ENCODE data around the gene SMIM28. TPM values are rescaled to one million over a fixed set of nuclear protein-coding genes. Genes with fewer than 3 reads are reported as not detected.

The SMIM28 gene
- total RNA-seq, 1 donor = not detected

- no peak for DNase-seq (ENCODE audit: insufficient read length, low spot score, missing footprints)
- Histone ChIP-seq H3K36me3 (ENCODE audit: insufficient read depth, low read length) (peaks cover 30% of the 10 kb centered on the region), H4K20me1 (ENCODE audit: insufficient read depth, low read length) (peaks cover 2% of the 10 kb centered on the region), H3K4me1 (ENCODE audit: insufficient read depth, low read length) (peaks cover 26% of the 10 kb centered on the region), H2AFZ (ENCODE audit: low read length) (no peak overlapping the region), H3K4me3 (ENCODE audit: insufficient read depth, low read length) (no peak overlapping the region), H3K27ac (ENCODE audit: low read depth, low read length) (no peak overlapping the region), H3K27me3 (ENCODE audit: insufficient read depth, low read length) (no peaks in the 10 kb centered on the region), H3K9me3 (ENCODE audit: low read depth, low read length) (no peaks in the 10 kb centered on the region), H3K79me2 (ENCODE audit: insufficient read depth, low read length) (no peaks in the 10 kb centered on the region), H3K4me2 (ENCODE audit: insufficient read depth, low read length) (no peak overlapping the region)
- TF ChIP-seq CTCF (IDR thresholded peaks at IDR 0.05; ENCODE audit: extremely low read depth, low read depth, low read length) = no peak
Observed at GRCh38 chr6:138406443-138406842, 28.7 kb downstream of the SMIM28 start.

GRCh38 chr6:138410048-138410735, 32.5 kb downstream of the SMIM28 start:
- Histone ChIP-seq H3K4me1 (ENCODE audit: insufficient read depth, low read length) (peaks cover 24% of the 10 kb centered on the region), H3K79me2 (ENCODE audit: insufficient read depth, low read length) (no peaks in the 10 kb centered on the region), H2AFZ (ENCODE audit: low read length) (no peak overlapping the region), H3K27me3 (ENCODE audit: insufficient read depth, low read length) (no peaks in the 10 kb centered on the region), H3K4me3 (ENCODE audit: insufficient read depth, low read length) (no peak overlapping the region), H3K4me2 (ENCODE audit: insufficient read depth, low read length) (no peak overlapping the region), H3K9me3 (ENCODE audit: low read depth, low read length) (no peaks in the 10 kb centered on the region), H3K36me3 (ENCODE audit: insufficient read depth, low read length) (peaks cover 48% of the 10 kb centered on the region), H3K27ac (ENCODE audit: low read depth, low read length) (peak overlapping the region; percentile 69), H4K20me1 (ENCODE audit: insufficient read depth, low read length) (peaks cover 2% of the 10 kb centered on the region)
- TF ChIP-seq CTCF (IDR thresholded peaks at IDR 0.05; ENCODE audit: extremely low read depth, low read depth, low read length) = no peak
- DNase-seq (ENCODE audit: insufficient read length, low spot score, missing footprints) = no peak

GRCh38 chr6:138410972-138411880, 33.5 kb downstream of the SMIM28 start:
- no peaks in the 10 kb centered on the region for H3K79me2 ChIP-seq (ENCODE audit: insufficient read depth, low read length)
- no peak for TF ChIP-seq CTCF (IDR thresholded peaks at IDR 0.05; ENCODE audit: extremely low read depth, low read depth, low read length)
- H3K27me3 ChIP-seq (ENCODE audit: insufficient read depth, low read length) = no peaks in the 10 kb centered on the region
- H2AFZ ChIP-seq (ENCODE audit: low read length) = no peak overlapping the region
- peaks cover 43% of the 10 kb centered on the region for H3K36me3 ChIP-seq (ENCODE audit: insufficient read depth, low read length)
- H3K9me3 ChIP-seq (ENCODE audit: low read depth, low read length) = no peaks in the 10 kb centered on the region
- H3K4me3 ChIP-seq (ENCODE audit: insufficient read depth, low read length) = no peak overlapping the region
- peak; percentile 85 for DNase-seq (ENCODE audit: insufficient read length, low spot score, missing footprints)
- H3K27ac ChIP-seq (ENCODE audit: low read depth, low read length) = peak overlapping the region; percentile 69
- H3K4me1 ChIP-seq (ENCODE audit: insufficient read depth, low read length) = peaks cover 21% of the 10 kb centered on the region
- H4K20me1 ChIP-seq (ENCODE audit: insufficient read depth, low read length) = no peaks in the 10 kb centered on the region
- H3K4me2 ChIP-seq (ENCODE audit: insufficient read depth, low read length) = peak overlapping the region; percentile 46

GRCh38 chr6:138415125-138415524, 37.4 kb downstream of the SMIM28 start:
- Histone ChIP-seq H3K9me3 (ENCODE audit: low read depth, low read length) (no peaks in the 10 kb centered on the region), H3K36me3 (ENCODE audit: insufficient read depth, low read length) (peaks cover 18% of the 10 kb centered on the region), H3K27ac (ENCODE audit: low read depth, low read length) (no peak overlapping the region), H3K27me3 (ENCODE audit: insufficient read depth, low read length) (no peaks in the 10 kb centered on the region), H2AFZ (ENCODE audit: low read length) (no peak overlapping the region), H3K4me3 (ENCODE audit: insufficient read depth, low read length) (no peak overlapping the region), H4K20me1 (ENCODE audit: insufficient read depth, low read length) (no peaks in the 10 kb centered on the region), H3K4me2 (ENCODE audit: insufficient read depth, low read length) (no peak overlapping the region), H3K79me2 (ENCODE audit: insufficient read depth, low read length) (no peaks in the 10 kb centered on the region), H3K4me1 (ENCODE audit: insufficient read depth, low read length) (peaks cover 16% of the 10 kb centered on the region)
- no peak for DNase-seq (ENCODE audit: insufficient read length, low spot score, missing footprints)
- no peak for TF ChIP-seq CTCF (IDR thresholded peaks at IDR 0.05; ENCODE audit: extremely low read depth, low read depth, low read length)
